ENCODE data around the gene ZNF646.

The ZNF646 gene

DNA sequence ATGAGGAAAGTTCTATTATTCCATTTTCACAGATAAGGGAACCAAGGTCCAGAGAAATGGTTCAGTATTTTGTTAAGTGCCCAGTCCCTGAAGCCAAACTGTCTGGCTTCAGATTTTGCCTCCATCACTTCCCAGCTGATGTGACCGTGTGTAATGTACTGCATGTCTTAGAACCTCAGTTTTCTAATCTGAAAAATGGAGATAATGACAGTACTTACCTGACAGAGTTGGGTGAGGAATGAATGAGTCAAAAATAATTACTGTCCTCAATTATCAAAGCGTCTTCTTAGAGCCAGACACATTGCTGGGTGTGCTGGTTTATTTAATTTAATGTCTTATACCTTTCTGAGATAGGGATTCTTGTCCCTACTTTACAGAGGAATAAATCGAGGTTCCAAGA lies 6.9 kb upstream of the ZNF646 start:
- TF ChIP-seq, protein P1, sequence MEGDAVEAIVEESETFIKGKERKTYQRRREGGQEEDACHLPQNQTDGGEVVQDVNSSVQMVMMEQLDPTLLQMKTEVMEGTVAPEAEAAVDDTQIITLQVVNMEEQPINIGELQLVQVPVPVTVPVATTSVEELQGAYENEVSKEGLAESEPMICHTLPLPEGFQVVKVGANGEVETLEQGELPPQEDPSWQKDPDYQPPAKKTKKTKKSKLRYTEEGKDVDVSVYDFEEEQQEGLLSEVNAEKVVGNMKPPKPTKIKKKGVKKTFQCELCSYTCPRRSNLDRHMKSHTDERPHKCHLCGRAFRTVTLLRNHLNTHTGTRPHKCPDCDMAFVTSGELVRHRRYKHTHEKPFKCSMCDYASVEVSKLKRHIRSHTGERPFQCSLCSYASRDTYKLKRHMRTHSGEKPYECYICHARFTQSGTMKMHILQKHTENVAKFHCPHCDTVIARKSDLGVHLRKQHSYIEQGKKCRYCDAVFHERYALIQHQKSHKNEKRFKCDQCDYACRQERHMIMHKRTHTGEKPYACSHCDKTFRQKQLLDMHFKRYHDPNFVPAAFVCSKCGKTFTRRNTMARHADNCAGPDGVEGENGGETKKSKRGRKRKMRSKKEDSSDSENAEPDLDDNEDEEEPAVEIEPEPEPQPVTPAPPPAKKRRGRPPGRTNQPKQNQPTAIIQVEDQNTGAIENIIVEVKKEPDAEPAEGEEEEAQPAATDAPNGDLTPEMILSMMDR (IDR thresholded peaks at IDR 0.05; ENCODE audit: low read length, missing control alignments): no peak
- H3K4me3 ChIP-seq (replicated peaks; ENCODE audit: low read depth, low read length): no peak overlapping the region
- DNase-seq (ENCODE audit: low read depth): no peak

DNA sequence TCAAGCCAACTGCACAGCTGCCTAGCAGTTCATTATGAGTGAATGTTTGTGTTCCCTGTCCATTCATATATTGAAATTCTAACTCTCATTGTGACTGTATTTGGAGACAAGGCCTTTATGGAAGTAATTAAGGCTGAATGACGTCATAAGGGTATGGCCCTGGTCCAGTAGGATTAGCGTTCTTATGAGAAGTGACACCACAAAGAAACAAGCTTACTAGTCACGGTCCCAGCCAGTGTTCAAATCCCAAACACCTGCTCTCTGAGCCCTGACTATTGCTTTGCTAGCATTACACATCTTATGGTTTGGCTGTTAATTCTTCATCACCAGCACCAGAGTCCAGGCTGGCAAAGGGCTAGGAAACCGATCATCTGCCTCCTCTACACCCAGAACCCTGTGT lies 2.4 kb upstream of the ZNF646 start:
- TF ChIP-seq, protein P1 (IDR thresholded peaks at IDR 0.05; ENCODE audit: low read length, missing control alignments): no peak
- H3K4me3 ChIP-seq (replicated peaks; ENCODE audit: low read depth, low read length): peak overlapping the region; percentile 99
- peak; percentile 52 for DNase-seq (ENCODE audit: low read depth)

DNA sequence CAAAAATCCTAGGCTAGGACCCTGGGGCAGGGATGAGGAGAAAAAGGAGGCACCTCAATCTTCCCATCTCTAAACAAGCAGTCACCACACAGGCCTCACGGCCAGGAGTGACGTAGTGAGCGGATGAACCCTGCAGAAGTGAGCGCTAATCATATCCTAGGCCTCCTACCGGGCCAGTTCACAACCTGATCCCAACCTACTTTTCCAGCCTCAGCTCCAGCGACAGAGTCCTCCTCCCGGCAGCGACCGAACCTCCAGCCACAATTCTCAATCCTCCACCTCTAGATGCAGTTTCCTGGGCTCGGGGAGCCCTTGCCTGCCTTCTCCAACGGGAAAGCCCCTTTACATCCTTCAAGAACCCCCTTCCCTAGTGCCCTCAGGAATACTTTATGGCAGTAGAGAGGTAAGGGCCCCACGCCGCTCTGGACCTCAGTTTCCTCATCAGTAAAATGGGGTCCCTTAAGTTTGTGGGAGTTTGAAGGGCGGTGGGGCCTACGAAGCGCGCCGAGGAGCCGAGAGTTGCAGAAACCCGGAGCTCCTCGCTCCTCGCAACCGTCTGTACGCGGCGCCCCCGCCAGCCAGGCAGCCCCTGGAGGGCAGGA lies 1.6 kb upstream of the ZNF646 start:
- TF ChIP-seq, protein P1 (IDR thresholded peaks at IDR 0.05; ENCODE audit: low read length, missing control alignments): no peak
- H3K4me3 ChIP-seq (replicated peaks; ENCODE audit: low read depth, low read length): peak overlapping the region; percentile 99
- DNase-seq (ENCODE audit: low read depth): peak; percentile 45

DNA sequence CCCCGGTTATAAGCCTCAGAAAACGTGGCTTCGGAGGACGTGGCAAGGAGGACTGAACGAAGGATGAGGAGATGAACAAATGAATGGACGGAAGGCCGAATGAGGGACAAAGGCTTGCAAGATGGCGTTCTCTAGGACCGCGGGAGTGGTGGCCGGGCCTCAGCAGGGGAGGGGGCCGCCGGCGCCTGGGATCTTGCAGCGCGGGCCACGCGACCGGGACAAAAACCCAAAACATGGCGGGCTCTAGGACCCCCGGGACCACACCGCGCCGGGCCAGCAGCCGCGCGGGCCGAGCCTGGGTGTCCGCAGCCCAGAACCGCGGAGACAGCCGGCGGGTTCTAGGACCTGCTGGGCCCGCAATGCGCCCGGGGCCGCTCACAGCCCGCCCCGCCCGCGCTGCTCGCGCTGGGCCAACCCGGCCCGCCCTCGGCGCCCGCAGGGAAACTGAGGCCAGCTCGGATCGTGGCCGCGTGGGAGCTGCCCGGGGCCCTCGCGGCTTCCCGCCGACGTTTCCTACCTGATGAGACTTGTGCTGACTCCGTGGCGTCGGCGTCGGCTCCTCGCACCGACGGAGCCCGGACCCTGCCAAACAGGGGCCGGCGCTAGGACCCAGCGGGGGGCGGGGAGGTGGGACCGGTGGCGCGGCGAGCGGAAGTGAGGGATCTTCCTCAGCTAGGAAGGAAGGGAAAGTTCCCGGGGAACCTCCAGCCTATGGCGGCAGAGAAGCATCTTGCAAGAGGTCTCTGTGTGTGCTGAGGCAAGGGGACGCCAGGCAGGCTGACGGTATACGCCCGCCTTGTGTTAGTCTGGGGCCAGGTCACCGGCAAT lies 866 bp upstream of the ZNF646 start:
- peak overlapping the region; percentile 99 for H3K4me3 ChIP-seq (replicated peaks; ENCODE audit: low read depth, low read length)
- DNase-seq (ENCODE audit: low read depth): peak; percentile 91
- TF ChIP-seq, protein P1 (IDR thresholded peaks at IDR 0.05; ENCODE audit: low read length, missing control alignments): no peak

DNA sequence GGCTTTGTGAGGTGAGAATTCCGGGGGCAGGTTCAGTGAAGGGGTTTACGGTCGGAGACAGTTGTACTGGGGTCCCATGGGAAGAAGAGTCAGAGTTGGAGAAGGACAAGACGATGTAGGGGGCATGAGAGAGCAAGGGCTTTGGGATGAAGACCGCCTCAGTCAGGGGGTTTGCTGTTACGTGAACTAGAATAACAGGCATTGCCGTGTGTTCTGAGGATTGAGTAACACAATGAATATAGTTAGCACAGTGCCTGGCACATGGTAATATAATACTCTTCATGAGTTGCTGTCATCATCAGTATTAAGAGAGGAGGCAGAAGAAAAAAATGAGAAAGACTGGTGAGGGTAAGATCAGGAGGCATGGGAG lies 577 bp downstream of the ZNF646 start:
- TF ChIP-seq, protein P1 (IDR thresholded peaks at IDR 0.05; ENCODE audit: low read length, missing control alignments): no peak
- peak overlapping the region; percentile 99 for H3K4me3 ChIP-seq (replicated peaks; ENCODE audit: low read depth, low read length)
- peak; percentile 18 for DNase-seq (ENCODE audit: low read depth)

DNA sequence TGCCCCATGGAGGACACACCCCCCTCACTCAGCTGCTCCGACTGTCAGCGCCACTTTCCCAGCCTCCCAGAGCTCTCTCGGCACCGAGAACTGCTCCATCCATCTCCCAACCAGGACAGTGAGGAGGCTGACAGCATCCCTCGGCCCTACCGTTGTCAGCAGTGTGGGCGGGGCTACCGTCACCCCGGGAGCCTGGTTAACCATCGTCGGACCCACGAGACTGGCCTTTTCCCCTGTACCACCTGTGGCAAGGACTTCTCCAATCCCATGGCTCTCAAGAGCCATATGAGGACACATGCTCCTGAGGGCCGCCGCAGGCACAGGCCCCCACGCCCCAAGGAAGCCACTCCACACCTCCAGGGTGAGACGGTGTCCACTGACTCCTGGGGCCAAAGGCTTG lies 2.1 kb downstream of the ZNF646 start:
- TF ChIP-seq, protein P1 (IDR thresholded peaks at IDR 0.05; ENCODE audit: low read length, missing control alignments): no peak
- H3K4me3 ChIP-seq (replicated peaks; ENCODE audit: low read depth, low read length): no peak overlapping the region
- DNase-seq (ENCODE audit: low read depth): no peak

Measured in fibroblast of pulmonary artery (primary cell).